GM04504 (cell line): ENCODE data around the gene GNB4.

ENCODE experiments used
- DNase-seq: peaks from one replicate; pipeline ENCODE4 v3.0.0-alpha.2; 2012; ENCODE audit warnings: low read depth

The GNB4 gene

GRCh38 chr3:179355996-179356395 is 95.3 kb downstream of the GNB4 start:
- DNase-seq: no peak

- DNase-seq: no peak
These were observed 102.8 kb downstream of the GNB4 start for GRCh38 chr3:179348325-179349013.

- peak; percentile 94 for DNase-seq
These were observed 103.7 kb downstream of the GNB4 start, which contains the start of gene MFN1 for GRCh38 chr3:179347345-179348194. TSS of gene MFN1 (plus strand) at chr3:179347709. CDS start at chr3:179348852, 1,143 bp downstream.
